K562 (cell line): Measurements from ENCODE around the gene STK11. TPM values are rescaled to one million over a fixed set of nuclear protein-coding genes. Genes with fewer than 3 reads are reported as not detected.

Source experiments
- ARID3A ChIP-seq: IDR thresholded peaks from 2 replicates; pipeline ENCODE4 v1.6.1; 2012; ENCODE audit warnings: low read depth, low read length, improper control_type of control experiment, borderline replicate concordance
- CREB3L1 ChIP-seq: fragments of 450-650 bp; IDR thresholded peaks from 2 replicates; pipeline ENCODE4 v1.6.1; 2014; ENCODE audit warnings: low read depth, mild to moderate bottlenecking, moderate library complexity, borderline replicate concordance
- E2F8 ChIP-seq: fragments of 450-650 bp; IDR thresholded peaks from 2 replicates; pipeline ENCODE4 v1.7.1; 2018; ENCODE audit warnings: mild to moderate bottlenecking, low read depth; ENCODE audit not compliant: partially characterized antibody
- ETS1 ChIP-seq: conservative IDR thresholded peaks from 2 replicates; pipeline ENCODE4 v1.6.1; 2011; ENCODE audit warnings: low read depth, mild to moderate bottlenecking, low read length; ENCODE audit not compliant: control insufficient read depth
- FOXM1 ChIP-seq, 2 experiments: fragments of 450-650 bp in 1 of 2; sonication (generic) in 1 of 2; formaldehyde crosslinking in 1 of 2; IDR thresholded peaks; 2 replicates each; pipeline versions ENCODE4 v1.6.1 to v1.9.0; 2017 to 2022; ENCODE audit warnings: low read depth in 2 of 2, mild to moderate bottlenecking in 2 of 2, missing genetic modification reagents in 1 of 2, moderate library complexity in 1 of 2
- HDGF ChIP-seq: fragments of 450-650 bp; IDR thresholded peaks from 2 replicates; pipeline ENCODE4 v1.6.1; 2016
- MAX ChIP-seq: sonication (generic); formaldehyde crosslinking; IDR thresholded peaks from 2 replicates; pipeline ENCODE4 v1.9.0; 2022; ENCODE audit warnings: mild to moderate bottlenecking, missing genetic modification reagents
- POU5F1 ChIP-seq: fragments of 150-350 bp; IDR thresholded peaks from 2 replicates; pipeline ENCODE4 v1.6.1; 2014; ENCODE audit warnings: borderline replicate concordance, low read length, low read depth, mild to moderate bottlenecking; ENCODE audit not compliant: partially characterized antibody
- SPI1 ChIP-seq: IDR thresholded peaks from 2 replicates; pipeline ENCODE4 v1.6.1; 2011; ENCODE audit warnings: low read depth, low read length, control low read depth, borderline replicate concordance
- SREBF2 ChIP-seq: sonication (generic); formaldehyde crosslinking; IDR thresholded peaks from 2 replicates; pipeline ENCODE4 v1.4.0; 2020; ENCODE audit warnings: mild to moderate bottlenecking, missing genetic modification reagents
- TEAD4 ChIP-seq, 2 experiments: sonication (generic) in 1 of 2; formaldehyde crosslinking in 1 of 2; IDR thresholded peaks; 2 replicates each; pipeline versions ENCODE4 v1.6.1 to v1.8.0; 2012 to 2022; ENCODE audit warnings: borderline replicate concordance in 1 of 2, inconsistent platforms in 1 of 2, low read length in 1 of 2, mild to moderate bottlenecking in 1 of 2, missing genetic modification reagents in 1 of 2
- ZBTB34 ChIP-seq: fragments of 250-450 bp; sonication (Bioruptor Pico); IDR thresholded peaks from 2 replicates; pipeline ENCODE4 v1.8.0; 2021; ENCODE audit warnings: mild to moderate bottlenecking, moderate library complexity
- ZBTB43 ChIP-seq: sonication (generic); formaldehyde crosslinking; IDR thresholded peaks from 2 replicates; pipeline ENCODE4 v1.8.0; 2023; ENCODE audit warnings: mild to moderate bottlenecking, missing genetic modification reagents
- ZKSCAN1 ChIP-seq: fragments of 150-350 bp; IDR thresholded peaks from 2 replicates; pipeline ENCODE4 v1.6.1; 2016; ENCODE audit warnings: low read depth, low read length
- ZNF695 ChIP-seq: fragments of 450-650 bp; formaldehyde crosslinking; IDR thresholded peaks from 2 replicates; pipeline ENCODE4 v1.4.0; 2020; ENCODE audit warnings: mild to moderate bottlenecking, moderate library complexity
- polyA plus RNA-seq, 8 experiments: library from polyadenylated mRNA; depleted of rRNA in 4 of 8; stranded (reverse) in 5 of 8; unstranded in 3 of 8; fragments of >200 nt; fragmentation: Nextera tagmentation in 2 of 8; fragmentation: Illumina TruSeq in 1 of 8; extraction: Ambion mirVana in 2 of 8; extraction: Trizol in 1 of 8; gene quantifications; 2 replicates each; pipeline versions ENCODE4 v1.2.1 to v1.2.3, GENCODE V29; 2011 to 2014; ENCODE audit warnings: inconsistent platforms in 1 of 8, missing spikeins in 1 of 8
- total RNA-seq, 7 experiments: library from RNA; depleted of rRNA in 6 of 7; stranded (reverse); fragments of >200 nt in 6 of 7; fragmentation: Illumina TruSeq in 2 of 7; extraction: Trizol in 2 of 7; gene quantifications; 2 replicates each; pipeline versions ENCODE4 v1.2.1 to v1.2.3, GENCODE V29; 2011 to 2021; ENCODE audit warnings: low replicate concordance in 1 of 7

The STK11 gene
- total and polyA plus RNA-seq, 9 of the 15 experiments (the other 6 are each of a cell fraction or from before 2014, with no cell fraction given): 0.15 to 96.5 (median 31.7) TPM

GRCh38 chr19:1249298-1249989, 43.9 kb downstream of the STK11 start (continued):
- TF ChIP-seq TEAD4 (IDR thresholded peaks at IDR 0.05; ENCODE audit: low read length) (no peak; the same call in 1 of the 2 replicates), TEAD4 (CRISPR knock-in tag; IDR thresholded peaks at IDR 0.05; ENCODE audit: borderline replicate concordance) (no peak), FOXM1 (IDR thresholded peaks at IDR 0.05; ENCODE audit: low read depth) (no peak), FOXM1 (CRISPR knock-in tag; IDR thresholded peaks at IDR 0.05; ENCODE audit: low read depth) (no peak), E2F8 (no peak), SREBF2 (CRISPR knock-in tag) (no peak), ZBTB34 (CRISPR knock-in tag) (no peak), ZKSCAN1 (no peak), MAX (CRISPR knock-in tag) (peak; percentile 85), ARID3A (no peak), POU5F1 (no peak), ZNF695 (CRISPR knock-in tag) (no peak), SPI1 (no peak), ZBTB43 (CRISPR knock-in tag) (no peak), HDGF (no peak), CREB3L1 (no peak), ETS1 (0 out of 2 replicates have a peak, but pooled peaks have one; percentile 18)
